ENCODE results near the gene CALU. TPM values are rescaled to one million over a fixed set of nuclear protein-coding genes. Genes with fewer than 3 reads are reported as not detected.
A peak's percentile ranks its signal among the peaks of the same experiment; 100 is the strongest.

Gene CALU
- total RNA-seq, 2 experiments from 2014 or later = 28.4 to 29.9 TPM

- ATAC-seq (ENCODE audit: poor library complexity) (no peak), DNase-seq (no peak)
- Histone ChIP-seq H3K36me3 (ENCODE audit: insufficient read depth, low read length) (peaks cover 2% of the 10 kb centered on the region), H3K27ac (ENCODE audit: low read depth in 1 of 2, low read length in 2 of 2) (no peak overlapping the region), H3K27me3 (ENCODE audit: control insufficient read depth in 1 of 2, insufficient read depth in 2 of 2, low read length in 2 of 2) (no peaks in the 10 kb centered on the region), H3K9me3 (ENCODE audit: control insufficient read depth in 1 of 2, insufficient read depth in 1 of 2, low read length in 2 of 2) (no peaks in the 10 kb centered on the region), H3K4me3 (ENCODE audit: low read length) (no peak overlapping the region), H3K4me1 (ENCODE audit: insufficient read depth, low read length) (peaks cover 19% of the 10 kb centered on the region)
- Mint-ChIP-seq H3K9me3 (no peaks in the 10 kb centered on the region), H3K27ac (peak overlapping the region; percentile 22), H3K4me3 (no peak overlapping the region), H3K4me1 (ENCODE audit: low read depth) (peaks cover 60% of the 10 kb centered on the region), H3K36me3 (ENCODE audit: low read depth) (peaks cover 27% of the 10 kb centered on the region), H3K27me3 (no peaks in the 10 kb centered on the region)
- no peak for TF ChIP-seq CTCF (IDR thresholded peaks at IDR 0.05)
- intact Hi-C loops (cut with DNase I, micrococcal nuclease) = loop anchor here in 1 of 2 experiments (5.0 to 10.0 kb wide), 2 partner anchors 311 to 1157 kb away; partner anchors contain the start of genes ARF5 and GCC1
- ChIA-PET POLR2A (no interaction called here), CTCF (interaction anchor here (0.5 to 1.3 kb wide), 3 partner anchors 10 to 301 kb away, joined by 3 read pairs; no protein-coding TSS in a partner anchor)
These were observed 2.3 kb downstream of the CALU start for GRCh38 chr7:128741491-128741890.

- Mint-ChIP-seq H3K36me3 (ENCODE audit: low read depth) (peaks cover 27% of the 10 kb centered on the region), H3K9me3 (no peaks in the 10 kb centered on the region), H3K27ac (peak overlapping the region; percentile 22), H3K4me1 (ENCODE audit: low read depth) (peaks cover 64% of the 10 kb centered on the region), H3K4me3 (peak overlapping the region; percentile 44), H3K27me3 (no peaks in the 10 kb centered on the region)
- DNase-seq (no peak), ATAC-seq (ENCODE audit: poor library complexity) (no peak)
- POLR2A ChIA-PET = no interaction called here
- H3K27me3 ChIP-seq (ENCODE audit: control insufficient read depth in 1 of 2, insufficient read depth in 2 of 2, low read length in 2 of 2) = no peaks in the 10 kb centered on the region
- CTCF ChIA-PET = interaction anchor here (0.6 to 1.3 kb wide), 2 partner anchors 9 to 11 kb away, joined by 3 read pairs; no protein-coding TSS in a partner anchor
- no peak overlapping the region for H3K4me3 ChIP-seq (ENCODE audit: low read length)
- intact Hi-C loops (cut with DNase I, micrococcal nuclease) = loop anchor here in 1 of 2 experiments (5.0 to 10.0 kb wide), 2 partner anchors 310 to 1157 kb away; partner anchors contain the start of genes ARF5 and GCC1
- H3K4me1 ChIP-seq (ENCODE audit: insufficient read depth, low read length) = peaks cover 19% of the 10 kb centered on the region
- H3K36me3 ChIP-seq (ENCODE audit: insufficient read depth, low read length) = peaks cover 2% of the 10 kb centered on the region
- H3K27ac ChIP-seq (ENCODE audit: low read depth in 1 of 2, low read length in 2 of 2) = no peak overlapping the region
- no peaks in the 10 kb centered on the region for H3K9me3 ChIP-seq (ENCODE audit: control insufficient read depth in 1 of 2, insufficient read depth in 1 of 2, low read length in 2 of 2)
- TF ChIP-seq CTCF (IDR thresholded peaks at IDR 0.05) = no peak
These were observed 3.0 kb downstream of the CALU start for GRCh38 chr7:128742206-128742605.

- Mint-ChIP-seq H3K36me3 (ENCODE audit: low read depth) (peaks cover 38% of the 10 kb centered on the region), H3K9me3 (no peaks in the 10 kb centered on the region), H3K4me1 (ENCODE audit: low read depth) (peaks cover 67% of the 10 kb centered on the region), H3K27me3 (no peaks in the 10 kb centered on the region), H3K27ac (no peak overlapping the region), H3K4me3 (no peak overlapping the region)
- DNase-seq = peak in 1 of 14 experiments; percentile 8
- Histone ChIP-seq H3K9me3 (ENCODE audit: control insufficient read depth in 1 of 2, insufficient read depth in 1 of 2, low read length in 2 of 2) (no peaks in the 10 kb centered on the region), H3K36me3 (ENCODE audit: insufficient read depth, low read length) (peaks cover 2% of the 10 kb centered on the region), H3K27ac (ENCODE audit: low read depth in 1 of 2, low read length in 2 of 2) (no peak overlapping the region), H3K4me1 (ENCODE audit: insufficient read depth, low read length) (peaks cover 17% of the 10 kb centered on the region), H3K27me3 (ENCODE audit: control insufficient read depth in 1 of 2, insufficient read depth in 2 of 2, low read length in 2 of 2) (no peaks in the 10 kb centered on the region), H3K4me3 (ENCODE audit: low read length) (no peak overlapping the region)
- ChIA-PET CTCF (interaction anchor here (0.6 to 0.8 kb wide), 2 partner anchors 8 to 140 kb away, joined by 3 to 4 read pairs; no protein-coding TSS in a partner anchor), POLR2A (no interaction called here)
- intact Hi-C loops (cut with DNase I, micrococcal nuclease) = loop anchor here in 1 of 2 experiments (5.0 to 10.0 kb wide), 2 partner anchors 309 to 1158 kb away; partner anchors contain the start of genes ARF5 and GCC1
- no peak for TF ChIP-seq CTCF (IDR thresholded peaks at IDR 0.05)
- no peak for ATAC-seq (ENCODE audit: poor library complexity)
These were observed 4.1 kb downstream of the CALU start for GRCh38 chr7:128743112-128743772.
